ENCODE measurements around the gene SKA1. TPM values are rescaled to one million over a fixed set of nuclear protein-coding genes. Genes with fewer than 3 reads are reported as not detected.

Gene SKA1
- total RNA-seq, 3 donors from 2014 or later (not counting 1 experiment from before 2014, with no cell fraction given), result 1.1 to 1.2 (median 1.2) TPM

DNA sequence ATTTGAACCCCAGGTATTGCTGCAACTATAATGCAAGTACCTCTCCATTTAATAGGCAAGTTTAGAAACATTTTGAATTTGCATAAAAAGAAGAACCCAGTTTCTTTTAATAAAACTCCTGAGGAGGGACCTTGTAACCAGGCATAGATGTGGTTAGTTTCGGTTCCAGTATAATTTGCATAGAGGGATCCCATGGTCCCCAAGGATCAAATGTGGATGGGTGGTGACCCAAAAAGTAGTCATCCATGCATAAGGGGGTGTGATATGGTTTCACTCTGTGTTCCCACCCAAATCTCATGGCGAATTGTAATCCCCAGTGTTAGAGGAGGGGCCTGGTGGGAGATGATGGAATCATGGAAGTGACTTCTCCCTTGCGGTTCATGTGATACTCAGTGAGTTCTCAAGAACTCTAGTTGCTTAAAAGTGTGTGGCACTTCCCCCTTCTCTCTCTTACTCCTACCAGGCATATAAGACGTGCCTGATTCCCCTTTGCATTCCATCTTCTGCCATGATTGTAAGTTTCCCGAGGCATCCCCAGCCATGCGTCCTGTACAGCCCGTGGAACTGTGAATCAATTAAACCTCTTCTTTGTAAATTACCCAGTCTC lies 40.2 kb upstream of the SKA1 start:
- Histone ChIP-seq H3K27me3 (ENCODE audit: control insufficient read depth, insufficient read depth, low read length) (no peaks in the 10 kb centered on the region), H3K27ac (ENCODE audit: low read length) (no peak overlapping the region), H3K9me3 (ENCODE audit: control insufficient read depth, insufficient read depth, low read length) (no peaks in the 10 kb centered on the region), H3K36me3 (ENCODE audit: control insufficient read depth, insufficient read depth, low read length) (no peaks in the 10 kb centered on the region), H3K4me1 (ENCODE audit: control insufficient read depth, insufficient read depth, low read length) (no peaks in the 10 kb centered on the region), H3K4me3 (ENCODE audit: low read length) (no peak overlapping the region)
- no peak overlapping the region for H3K4me3 Mint-ChIP-seq
- no peaks in the 10 kb centered on the region for H3K4me1 Mint-ChIP-seq
- 62% methylated on average over 7 of the region's 7 CpGs for WGBS (ENCODE audit: insufficient coverage)
- ATAC-seq, result no peak
- no peaks in the 10 kb centered on the region for H3K9me3 Mint-ChIP-seq
- intact Hi-C loops (cut with micrococcal nuclease), result no loop called here
- H3K27me3 Mint-ChIP-seq (ENCODE audit: low read depth in 2 of 2), result peaks cover 9 to 21% of the 10 kb centered on the region in 2 donors
- H3K36me3 Mint-ChIP-seq, result no peaks in the 10 kb centered on the region
- no peak overlapping the region for H3K27ac Mint-ChIP-seq
- no peak for DNase-seq
- TF ChIP-seq, protein P1, sequence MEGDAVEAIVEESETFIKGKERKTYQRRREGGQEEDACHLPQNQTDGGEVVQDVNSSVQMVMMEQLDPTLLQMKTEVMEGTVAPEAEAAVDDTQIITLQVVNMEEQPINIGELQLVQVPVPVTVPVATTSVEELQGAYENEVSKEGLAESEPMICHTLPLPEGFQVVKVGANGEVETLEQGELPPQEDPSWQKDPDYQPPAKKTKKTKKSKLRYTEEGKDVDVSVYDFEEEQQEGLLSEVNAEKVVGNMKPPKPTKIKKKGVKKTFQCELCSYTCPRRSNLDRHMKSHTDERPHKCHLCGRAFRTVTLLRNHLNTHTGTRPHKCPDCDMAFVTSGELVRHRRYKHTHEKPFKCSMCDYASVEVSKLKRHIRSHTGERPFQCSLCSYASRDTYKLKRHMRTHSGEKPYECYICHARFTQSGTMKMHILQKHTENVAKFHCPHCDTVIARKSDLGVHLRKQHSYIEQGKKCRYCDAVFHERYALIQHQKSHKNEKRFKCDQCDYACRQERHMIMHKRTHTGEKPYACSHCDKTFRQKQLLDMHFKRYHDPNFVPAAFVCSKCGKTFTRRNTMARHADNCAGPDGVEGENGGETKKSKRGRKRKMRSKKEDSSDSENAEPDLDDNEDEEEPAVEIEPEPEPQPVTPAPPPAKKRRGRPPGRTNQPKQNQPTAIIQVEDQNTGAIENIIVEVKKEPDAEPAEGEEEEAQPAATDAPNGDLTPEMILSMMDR (IDR thresholded peaks at IDR 0.05), result no peak

DNA sequence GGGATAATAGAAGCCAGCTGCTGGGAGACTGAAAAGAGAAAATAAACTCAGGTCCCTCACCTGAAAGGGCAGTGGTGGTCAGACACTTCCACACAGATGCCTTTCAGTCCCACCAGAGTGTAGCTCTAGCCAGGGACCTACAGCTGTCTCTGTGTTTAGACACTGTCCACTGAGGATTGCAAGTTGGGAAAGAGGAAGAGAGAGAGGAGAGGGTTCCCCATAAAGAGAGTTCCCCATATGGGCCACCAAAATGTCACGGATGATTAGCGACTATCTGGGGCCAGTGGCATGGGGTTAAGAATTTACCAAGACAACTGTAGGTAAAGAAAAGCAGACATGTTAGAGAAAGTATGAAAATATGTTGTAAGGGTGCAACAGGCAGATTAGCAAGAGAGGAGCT lies 36.7 kb upstream of the SKA1 start:
- H3K27me3 Mint-ChIP-seq (ENCODE audit: low read depth in 2 of 2), result peaks cover 5 to 21% of the 10 kb centered on the region in 2 donors
- H3K9me3 ChIP-seq (ENCODE audit: control insufficient read depth, insufficient read depth, low read length), result no peaks in the 10 kb centered on the region
- no peak overlapping the region for H3K4me3 ChIP-seq (ENCODE audit: low read length)
- no peaks in the 10 kb centered on the region for H3K4me1 Mint-ChIP-seq
- H3K27ac Mint-ChIP-seq, result no peak overlapping the region
- no peaks in the 10 kb centered on the region for H3K36me3 ChIP-seq (ENCODE audit: control insufficient read depth, insufficient read depth, low read length)
- H3K4me1 ChIP-seq (ENCODE audit: control insufficient read depth, insufficient read depth, low read length), result no peaks in the 10 kb centered on the region
- WGBS (ENCODE audit: insufficient coverage), result 89% methylated on average over 2 of the region's 2 CpGs
- ATAC-seq, result no peak
- H3K4me3 Mint-ChIP-seq, result no peak overlapping the region
- no peaks in the 10 kb centered on the region for H3K9me3 Mint-ChIP-seq
- no peaks in the 10 kb centered on the region for H3K36me3 Mint-ChIP-seq
- DNase-seq, result no peak
- intact Hi-C loops (cut with micrococcal nuclease), result no loop called here
- TF ChIP-seq, protein P1 (IDR thresholded peaks at IDR 0.05), result no peak
- no peak overlapping the region for H3K27ac ChIP-seq (ENCODE audit: low read length)
- no peaks in the 10 kb centered on the region for H3K27me3 ChIP-seq (ENCODE audit: control insufficient read depth, insufficient read depth, low read length)

DNA sequence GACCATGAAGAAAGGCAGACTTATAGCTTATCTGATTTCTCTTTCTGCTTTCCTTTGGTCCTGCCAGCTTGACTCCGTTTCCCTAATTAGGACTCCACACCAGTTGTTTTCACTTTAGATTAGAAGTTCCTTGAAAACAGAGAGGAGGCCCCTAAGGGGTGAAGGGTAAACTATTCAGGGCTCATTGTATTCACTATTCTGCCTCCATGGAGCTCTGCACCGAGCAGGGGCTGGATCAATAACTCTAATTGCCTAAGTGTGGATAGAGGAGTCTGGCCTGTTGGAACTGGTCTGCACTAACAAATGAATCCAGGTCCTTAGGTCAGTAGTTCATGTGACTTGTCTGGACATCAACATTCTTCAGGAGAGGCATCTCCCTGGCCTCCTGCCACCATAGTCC lies 36.1 kb upstream of the SKA1 start:
- Mint-ChIP-seq H3K9me3 (no peaks in the 10 kb centered on the region), H3K4me3 (no peak overlapping the region), H3K27ac (no peak overlapping the region), H3K36me3 (no peaks in the 10 kb centered on the region), H3K4me1 (no peaks in the 10 kb centered on the region), H3K27me3 (ENCODE audit: low read depth in 2 of 2) (peaks cover 5 to 21% of the 10 kb centered on the region in 2 donors)
- no peak overlapping the region for H3K4me3 ChIP-seq (ENCODE audit: low read length)
- no peaks in the 10 kb centered on the region for H3K4me1 ChIP-seq (ENCODE audit: control insufficient read depth, insufficient read depth, low read length)
- H3K27ac ChIP-seq (ENCODE audit: low read length), result no peak overlapping the region
- intact Hi-C loops (cut with micrococcal nuclease), result no loop called here
- H3K9me3 ChIP-seq (ENCODE audit: control insufficient read depth, insufficient read depth, low read length), result no peaks in the 10 kb centered on the region
- 69% methylated on average over 1 of the region's 2 CpGs for WGBS (ENCODE audit: insufficient coverage)
- no peaks in the 10 kb centered on the region for H3K27me3 ChIP-seq (ENCODE audit: control insufficient read depth, insufficient read depth, low read length)
- ATAC-seq, result no peak
- DNase-seq, result no peak
- no peaks in the 10 kb centered on the region for H3K36me3 ChIP-seq (ENCODE audit: control insufficient read depth, insufficient read depth, low read length)
- TF ChIP-seq, protein P1 (IDR thresholded peaks at IDR 0.05), result no peak

DNA sequence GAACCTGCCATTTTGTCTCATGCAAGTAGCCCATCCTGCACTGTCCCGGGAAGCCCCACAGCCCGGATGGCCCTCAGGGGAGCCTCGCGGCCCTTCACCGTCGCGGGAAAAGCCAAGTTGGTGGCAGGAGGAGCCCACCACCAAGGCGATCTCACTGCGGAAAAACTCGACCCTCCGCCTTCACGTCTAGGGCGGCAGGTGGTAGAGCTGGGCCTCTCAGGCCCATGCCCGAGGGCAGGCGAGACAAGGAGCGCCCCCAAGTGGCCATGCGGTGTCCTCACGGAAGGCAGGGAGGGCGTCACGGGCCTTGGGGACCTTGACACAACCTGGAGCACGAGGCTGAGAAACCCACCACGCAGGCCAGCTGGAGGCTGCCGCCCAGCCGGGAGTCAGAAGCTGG lies 34.8 kb upstream of the SKA1 start:
- no peaks in the 10 kb centered on the region for H3K4me1 Mint-ChIP-seq
- H3K9me3 ChIP-seq (ENCODE audit: control insufficient read depth, insufficient read depth, low read length), result no peaks in the 10 kb centered on the region
- no peaks in the 10 kb centered on the region for H3K9me3 Mint-ChIP-seq
- TF ChIP-seq, protein P1 (IDR thresholded peaks at IDR 0.05), result no peak
- ATAC-seq, result no peak
- H3K36me3 Mint-ChIP-seq, result no peaks in the 10 kb centered on the region
- no peak for DNase-seq
- no peaks in the 10 kb centered on the region for H3K36me3 ChIP-seq (ENCODE audit: control insufficient read depth, insufficient read depth, low read length)
- intact Hi-C loops (cut with micrococcal nuclease), result no loop called here
- WGBS (ENCODE audit: insufficient coverage), result 89% methylated on average over 24 of the region's 24 CpGs
- peaks cover 5 to 21% of the 10 kb centered on the region in 2 donors for H3K27me3 Mint-ChIP-seq (ENCODE audit: low read depth in 2 of 2)
- no peaks in the 10 kb centered on the region for H3K4me1 ChIP-seq (ENCODE audit: control insufficient read depth, insufficient read depth, low read length)
- H3K4me3 ChIP-seq (ENCODE audit: low read length), result no peak overlapping the region
- H3K27ac ChIP-seq (ENCODE audit: low read length), result no peak overlapping the region
- H3K27ac Mint-ChIP-seq, result no peak overlapping the region
- H3K4me3 Mint-ChIP-seq, result no peak overlapping the region
- no peaks in the 10 kb centered on the region for H3K27me3 ChIP-seq (ENCODE audit: control insufficient read depth, insufficient read depth, low read length)

All from natural killer cell (primary cell).